PFSK-1 (cell line): ENCODE measurements around the gene ATP6V0A1. TPM values are rescaled to one million over a fixed set of nuclear protein-coding genes. Genes with fewer than 3 reads are reported as not detected.

ENCODE experiments used
- FOXP2 ChIP-seq: optimal IDR thresholded peaks from 2 replicates; pipeline ENCODE3; 2011; ENCODE audit warnings: borderline replicate concordance, control low read depth, inconsistent platforms; ENCODE audit not compliant: insufficient read depth; ENCODE audit errors: extremely low read length, extremely low read depth
- POLR2AphosphoS5 ChIP-seq: IDR thresholded peaks from 2 replicates; pipeline ENCODE4 v1.6.1; 2012; ENCODE audit warnings: low read depth, mild to moderate bottlenecking, control low read depth, low read length, moderate library complexity
- REST ChIP-seq, 2 experiments: IDR thresholded peaks; 2 replicates each; pipeline versions ENCODE4 v1.6.1 to v1.8.0; 2011 to 2012; ENCODE audit warnings: low read depth in 2 of 2, low read length in 2 of 2, control low read depth in 1 of 2, inconsistent platforms in 1 of 2, mild to moderate bottlenecking in 1 of 2, moderate library complexity in 1 of 2; ENCODE audit not compliant: insufficient read depth in 1 of 2
- SIN3A ChIP-seq: IDR thresholded peaks from 2 replicates; pipeline ENCODE4 v1.6.1; 2012; ENCODE audit warnings: mild to moderate bottlenecking, low read length, moderate library complexity, borderline replicate concordance; ENCODE audit not compliant: insufficient read depth
- TAF1 ChIP-seq: IDR thresholded peaks from 2 replicates; pipeline ENCODE4 v1.6.1; 2012; ENCODE audit warnings: low read length, control low read depth, borderline replicate concordance; ENCODE audit not compliant: insufficient read depth
- polyA plus RNA-seq: library from polyadenylated mRNA; unstranded; fragments of >200 nt; gene quantifications from one replicate; pipeline ENCODE4 v1.2.1, GENCODE V29; 2012; ENCODE audit warnings: low read depth, missing spikeins; ENCODE audit not compliant: insufficient read length

ATP6V0A1 gene
- 2.9 TPM for polyA plus RNA-seq

DNA sequence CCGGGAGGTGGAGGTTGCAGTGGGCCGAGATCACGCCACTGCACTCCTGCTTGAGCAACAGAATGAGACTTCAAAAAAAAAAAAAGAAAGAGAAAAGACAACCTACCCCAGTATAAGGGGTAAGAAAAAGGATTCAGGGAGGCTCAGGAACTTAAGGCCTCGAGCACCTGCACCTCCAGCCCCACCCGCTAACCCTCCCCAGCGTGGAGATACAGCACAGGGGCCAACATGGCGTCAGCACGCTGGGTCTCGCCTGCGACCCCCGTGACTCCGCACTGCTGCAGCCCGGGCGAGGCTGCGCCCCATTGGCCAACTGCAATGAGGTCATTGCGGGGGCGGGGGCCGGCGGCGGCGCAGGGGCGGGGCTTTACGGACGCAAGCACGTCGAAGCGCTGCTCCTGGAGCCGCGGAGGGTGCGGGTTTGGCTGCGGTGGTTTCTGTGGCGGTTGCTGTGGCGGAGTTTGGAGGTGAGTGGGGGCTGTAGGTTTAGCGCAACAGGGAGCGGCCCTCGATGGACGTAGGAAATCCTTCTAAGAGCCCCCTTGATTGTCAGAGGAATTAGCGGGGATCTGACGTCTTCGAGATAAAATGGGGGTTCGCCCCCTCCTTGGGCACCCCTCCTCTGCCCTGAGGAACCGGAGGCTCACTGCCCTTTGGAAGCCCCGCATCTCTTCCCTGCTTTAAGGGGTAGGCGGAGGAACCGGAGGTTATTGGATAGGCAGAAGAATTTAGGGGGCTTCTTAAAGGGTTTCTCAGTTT, at the start of gene ATP6V0A1:
TSS of gene ATP6V0A1 (plus strand) at position 382 of the 759 bp plus-strand sequence. CDS start 2,017 bp downstream, outside the sequence.
- TF ChIP-seq TAF1: no peak
- no peak for TF ChIP-seq FOXP2
- no peak for TF ChIP-seq POLR2AphosphoS5
- TF ChIP-seq REST (IDR thresholded peaks at IDR 0.05; ENCODE audit: insufficient read depth in 1 of 2, low read depth in 2 of 2, low read length in 2 of 2): no peak
- no peak for TF ChIP-seq SIN3A

- TF ChIP-seq POLR2AphosphoS5: no peak
These were observed 49.0 kb upstream of the ATP6V0A1 start for GRCh38 chr17:42409523-42410318.

DNA sequence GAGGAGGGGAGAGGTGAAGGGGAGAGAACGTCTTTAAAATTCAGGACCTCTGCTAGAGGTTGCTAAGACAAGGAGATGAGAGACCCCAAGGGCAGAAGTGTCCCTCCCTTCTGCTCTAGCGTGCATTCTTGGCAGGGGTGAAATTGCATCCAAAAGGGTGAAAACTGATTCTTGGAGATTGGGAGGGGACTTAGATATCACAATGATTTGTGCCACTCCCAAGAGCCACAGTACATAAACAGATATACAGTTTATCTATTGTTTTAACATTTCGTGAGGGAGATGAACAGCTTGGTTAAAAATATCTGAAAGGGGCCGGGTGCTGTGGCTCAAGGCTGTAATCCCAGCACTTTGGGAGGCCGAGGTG, 48.4 kb upstream of the ATP6V0A1 start:
- no peak for TF ChIP-seq REST (IDR thresholded peaks at IDR 0.05; ENCODE audit: insufficient read depth in 1 of 2, low read depth in 2 of 2, low read length in 2 of 2)
- TF ChIP-seq POLR2AphosphoS5: no peak
- no peak for TF ChIP-seq TAF1
- no peak for TF ChIP-seq FOXP2
- no peak for TF ChIP-seq SIN3A

DNA sequence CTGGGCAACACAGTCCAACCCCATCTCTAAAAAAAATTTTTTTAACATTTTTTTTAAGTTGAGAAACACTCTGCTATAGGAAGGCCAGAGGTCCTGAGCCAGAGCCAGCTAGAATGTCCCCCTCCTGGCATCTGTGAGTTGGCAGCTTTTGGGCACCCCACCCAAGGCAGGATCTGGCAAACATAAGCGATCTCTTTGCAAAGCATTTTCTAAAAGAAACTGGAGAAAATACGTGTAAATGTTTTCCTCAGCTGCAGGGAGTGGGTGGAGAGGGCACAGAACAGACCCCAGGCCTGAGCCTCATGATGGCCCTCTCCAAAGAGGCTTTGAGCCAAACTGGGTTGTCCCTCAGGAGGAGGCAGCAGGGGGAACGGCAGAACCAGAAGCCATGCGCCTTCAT, 47.3 kb upstream of the ATP6V0A1 start:
- TF ChIP-seq POLR2AphosphoS5 (no peak), FOXP2 (no peak), SIN3A (no peak), REST (IDR thresholded peaks at IDR 0.05; ENCODE audit: insufficient read depth in 1 of 2, low read depth in 2 of 2, low read length in 2 of 2) (no peak), TAF1 (no peak)

DNA sequence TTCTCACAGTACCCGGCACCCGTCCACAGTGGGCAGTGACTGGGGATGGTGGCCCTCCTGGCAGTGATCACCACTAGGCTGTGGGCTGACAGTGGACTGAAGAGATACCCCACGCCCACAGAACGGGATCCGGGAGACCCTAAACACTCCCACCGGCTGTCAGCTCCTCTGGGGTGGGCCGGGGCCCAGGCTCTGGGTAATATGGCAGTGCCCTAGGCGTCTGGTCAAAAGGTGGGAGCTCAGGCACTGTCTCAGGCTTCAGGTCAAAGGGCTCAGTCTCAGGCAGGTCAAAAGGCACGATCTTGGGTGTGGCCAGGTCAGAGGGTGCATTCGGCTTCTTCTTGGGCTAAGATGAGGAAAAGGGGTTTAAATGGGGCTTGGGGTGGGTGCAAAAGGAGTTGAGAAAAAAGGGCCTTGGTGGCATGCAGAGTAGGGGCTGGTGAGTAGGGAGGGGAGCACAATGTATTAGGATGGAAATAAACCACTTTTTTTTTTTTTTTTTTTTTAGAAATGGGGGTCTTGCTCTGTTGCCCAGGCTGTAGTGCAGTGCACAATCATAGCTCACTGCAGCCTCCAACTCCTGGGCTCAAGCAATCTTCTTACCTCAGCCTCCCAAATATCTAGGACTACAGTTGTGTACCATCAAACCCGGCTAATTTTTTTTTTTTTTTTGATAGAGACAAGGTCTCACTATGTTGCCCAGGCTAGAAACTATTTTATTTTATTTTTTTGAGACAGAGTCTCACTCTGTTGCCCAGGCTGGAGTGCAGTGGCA, 46.6 kb upstream of the ATP6V0A1 start:
- TF ChIP-seq TAF1 (no peak), POLR2AphosphoS5 (no peak), SIN3A (no peak), REST (IDR thresholded peaks at IDR 0.05; ENCODE audit: insufficient read depth in 1 of 2, low read depth in 2 of 2, low read length in 2 of 2) (no peak), FOXP2 (no peak)
